A549 (cell line): ENCODE results near the gene IFT74.

Experiments used
- CBX2 ChIP-seq: fragments of 200-600 bp; sonication (generic); IDR thresholded peaks from 2 replicates; pipeline ENCODE4 v1.6.1; 2016; ENCODE audit warnings: low read depth, mild to moderate bottlenecking, borderline replicate concordance
- CBX8 ChIP-seq: fragments of 200-600 bp; sonication (generic); IDR thresholded peaks from 2 replicates; pipeline ENCODE4 v1.6.1; 2016
- CHD2 ChIP-seq: fragments of 150-350 bp; IDR thresholded peaks from 2 replicates; pipeline ENCODE4 v1.6.1; 2014; ENCODE audit warnings: low read length; ENCODE audit not compliant: partially characterized antibody
- EHMT2 ChIP-seq: fragments of 200-600 bp; sonication (generic); IDR thresholded peaks from 2 replicates; pipeline ENCODE4 v1.6.1; 2016; ENCODE audit warnings: antibody characterized with exemption, low read depth, mild to moderate bottlenecking, moderate library complexity
- EP300 ChIP-seq, 2 experiments: fragments of >200 bp; sonication (Bioruptor Twin); formaldehyde crosslinking; IDR thresholded peaks; 2 replicates in 1 of 2; 3 replicates in 1 of 2; pipeline ENCODE4 v1.6.1; 2016 to 2017
- HDAC2 ChIP-seq: fragments of 200-600 bp; sonication (generic); IDR thresholded peaks from 2 replicates; pipeline ENCODE4 v1.6.1; 2016
- KDM1A ChIP-seq: fragments of 200-600 bp; sonication (generic); IDR thresholded peaks from 2 replicates; pipeline ENCODE4 v1.6.1; 2016; ENCODE audit warnings: low read depth, mild to moderate bottlenecking
- MAX ChIP-seq: IDR thresholded peaks from 2 replicates; pipeline ENCODE4 v1.6.1; 2012
- PBX3 ChIP-seq: IDR thresholded peaks from 2 replicates; pipeline ENCODE4 v1.6.1; 2012
- POLR2A ChIP-seq: IDR thresholded peaks from 2 replicates; pipeline ENCODE4 v1.6.1; 2012; ENCODE audit warnings: mild to moderate bottlenecking, low read length
- SREBF2 ChIP-seq: fragments of 450-650 bp; IDR thresholded peaks from 2 replicates; pipeline ENCODE4 v1.6.1; 2014; ENCODE audit warnings: mild to moderate bottlenecking, moderate library complexity
- USF2 ChIP-seq: fragments of 450-650 bp; IDR thresholded peaks from 2 replicates; pipeline ENCODE4 v1.6.1; 2014; ENCODE audit warnings: antibody characterized with exemption
- TF ChIP-seq, protein P1 (sequence below): fragments of >200 bp; sonication (Bioruptor Twin); formaldehyde crosslinking; IDR thresholded peaks from 3 replicates; pipeline ENCODE4 v1.5.1; 2016

DNA sequence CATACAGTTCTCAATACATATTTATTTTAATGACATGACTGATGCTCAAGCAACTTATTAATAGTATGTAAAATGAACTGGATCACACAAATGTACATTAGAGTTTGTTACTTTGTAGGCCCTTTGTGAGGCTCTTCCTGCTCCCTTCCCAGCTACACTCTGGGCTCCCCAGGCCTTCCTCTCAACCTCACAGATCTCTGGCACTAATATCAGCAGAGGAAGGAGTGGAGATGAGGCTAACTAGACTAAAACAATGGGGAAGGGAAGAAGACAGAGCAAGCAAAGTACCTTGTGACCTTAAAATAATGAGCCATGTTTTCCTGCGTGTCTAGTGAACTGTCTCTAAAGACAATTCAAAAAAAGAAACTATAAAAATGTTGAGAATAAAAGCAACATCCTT lies 122.5 kb downstream of the IFT74 start:
- TF ChIP-seq PBX3 (no peak), CBX8 (no peak), USF2 (no peak), HDAC2 (no peak), KDM1A (no peak), SREBF2 (no peak), POLR2A (no peak), CHD2 (no peak), EP300 (IDR thresholded peaks at IDR 0.05) (no peak), EHMT2 (no peak), CBX2 (no peak), MAX (no peak)
- TF ChIP-seq, protein P1, sequence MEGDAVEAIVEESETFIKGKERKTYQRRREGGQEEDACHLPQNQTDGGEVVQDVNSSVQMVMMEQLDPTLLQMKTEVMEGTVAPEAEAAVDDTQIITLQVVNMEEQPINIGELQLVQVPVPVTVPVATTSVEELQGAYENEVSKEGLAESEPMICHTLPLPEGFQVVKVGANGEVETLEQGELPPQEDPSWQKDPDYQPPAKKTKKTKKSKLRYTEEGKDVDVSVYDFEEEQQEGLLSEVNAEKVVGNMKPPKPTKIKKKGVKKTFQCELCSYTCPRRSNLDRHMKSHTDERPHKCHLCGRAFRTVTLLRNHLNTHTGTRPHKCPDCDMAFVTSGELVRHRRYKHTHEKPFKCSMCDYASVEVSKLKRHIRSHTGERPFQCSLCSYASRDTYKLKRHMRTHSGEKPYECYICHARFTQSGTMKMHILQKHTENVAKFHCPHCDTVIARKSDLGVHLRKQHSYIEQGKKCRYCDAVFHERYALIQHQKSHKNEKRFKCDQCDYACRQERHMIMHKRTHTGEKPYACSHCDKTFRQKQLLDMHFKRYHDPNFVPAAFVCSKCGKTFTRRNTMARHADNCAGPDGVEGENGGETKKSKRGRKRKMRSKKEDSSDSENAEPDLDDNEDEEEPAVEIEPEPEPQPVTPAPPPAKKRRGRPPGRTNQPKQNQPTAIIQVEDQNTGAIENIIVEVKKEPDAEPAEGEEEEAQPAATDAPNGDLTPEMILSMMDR, result no peak
